Right lung (tissue), 5 donors: ENCODE results near the gene CACNA2D2. TPM values are rescaled to one million over a fixed set of nuclear protein-coding genes. Genes with fewer than 3 reads are reported as not detected.
A peak's percentile ranks its signal among the peaks of the same experiment; 100 is the strongest.

ENCODE experiments used
- DNase-seq, 2 donors: peaks; one replicate each; pipeline ENCODE4 v3.0.0-alpha.2; 2013
- polyA plus RNA-seq, 5 donors: library from polyadenylated mRNA; unstranded; fragments of 120-200 nt; gene quantifications; one replicate each; pipeline versions ENCODE4 v1.2.1 to v1.2.3, GENCODE V29; 2013; ENCODE audit warnings: inconsistent platforms in 1 of 5, low replicate concordance in 1 of 5; ENCODE audit not compliant: insufficient read length in 5 of 5, insufficient read depth in 1 of 5

CACNA2D2 gene
- polyA plus RNA-seq, 5 donors, result 11.3 to 33.6 (median 27.5) TPM

GRCh38 chr3:50467919-50468318, 35.5 kb downstream of the CACNA2D2 start:
- no peak for DNase-seq

- DNase-seq, result no peak
These were observed 37.3 kb downstream of the CACNA2D2 start for GRCh38 chr3:50466177-50466576.

GRCh38 chr3:50464569-50464968, 38.9 kb downstream of the CACNA2D2 start:
- DNase-seq, result no peak

DNA sequence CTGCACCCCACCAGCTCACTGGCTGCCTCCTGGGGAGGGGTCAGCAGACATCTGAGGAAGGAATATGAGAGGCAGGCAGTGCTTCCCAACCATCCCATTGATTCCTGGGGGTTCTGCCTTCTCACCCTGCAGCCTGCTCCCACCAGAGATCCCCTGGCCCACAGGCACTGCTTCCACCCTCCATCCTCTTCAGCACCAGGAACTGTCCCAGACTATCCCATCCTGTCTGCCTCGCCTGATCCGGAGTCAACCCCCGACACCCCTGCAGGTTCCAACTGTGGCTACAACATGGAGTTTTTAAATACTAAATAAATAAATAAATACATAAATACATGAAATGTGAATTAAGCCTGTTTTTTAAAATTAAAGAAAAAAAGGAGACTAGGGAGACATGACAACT, 43.6 kb downstream of the CACNA2D2 start:
- no peak for DNase-seq

DNA sequence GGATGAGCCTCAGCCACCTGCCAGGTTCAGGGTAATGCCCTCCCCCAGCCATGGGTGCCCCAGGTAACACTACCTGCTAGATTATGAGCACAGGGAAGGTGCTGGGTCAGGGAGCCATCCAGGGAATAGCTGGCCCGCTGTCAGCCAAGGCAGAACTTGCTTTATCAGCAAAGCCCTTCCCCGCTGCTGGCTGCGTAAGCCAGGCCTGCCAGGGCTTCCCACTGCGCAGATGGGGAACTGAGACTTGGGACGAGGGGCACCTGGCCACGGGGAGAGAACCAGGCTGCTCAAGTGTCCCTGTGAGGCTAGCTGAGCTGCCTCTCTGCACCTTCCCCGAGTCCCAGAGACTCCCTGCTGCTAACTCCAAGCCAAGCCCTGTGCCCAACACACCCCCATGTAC, 45.4 kb downstream of the CACNA2D2 start:
- no peak for DNase-seq

DNA sequence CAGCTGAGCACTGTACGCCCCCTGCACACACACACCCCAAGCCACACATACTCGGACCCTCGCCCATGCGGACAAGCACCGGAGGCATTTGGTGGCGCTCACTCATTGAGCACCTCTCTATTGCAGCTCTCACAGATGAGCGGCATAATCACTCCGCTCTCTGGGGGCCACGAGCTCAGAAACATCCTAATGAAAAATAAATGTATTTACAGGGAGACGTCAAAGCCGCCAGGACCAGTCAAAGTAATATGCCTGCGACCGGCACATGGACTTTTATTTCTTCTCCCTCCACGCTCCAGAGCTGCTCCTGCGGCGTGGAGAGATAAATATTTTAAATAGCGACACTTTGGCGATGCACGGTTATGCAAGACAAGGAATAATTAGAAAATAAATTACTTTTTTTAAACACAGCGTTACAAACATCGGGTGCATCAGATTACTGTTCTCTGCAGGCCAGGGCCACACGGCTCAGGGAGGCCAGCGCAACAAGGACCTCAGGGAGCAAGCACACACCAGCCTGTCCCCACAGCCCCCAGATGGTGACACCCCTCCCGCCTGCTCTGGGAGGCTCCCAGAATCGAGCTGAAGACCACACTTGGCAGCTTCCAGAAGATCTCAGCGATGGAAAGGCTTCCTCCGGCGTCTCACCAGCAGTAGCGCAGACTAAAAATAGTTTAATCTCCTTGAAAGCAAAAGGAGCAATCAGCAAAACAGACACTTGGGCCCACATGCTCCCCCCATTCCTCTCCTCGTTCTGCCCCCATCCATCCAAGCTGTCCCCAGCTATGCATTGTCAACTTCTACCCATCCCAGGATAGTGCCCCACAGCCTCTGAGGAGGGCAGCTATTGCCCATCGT, 48.0 kb downstream of the CACNA2D2 start:
- DNase-seq, result no peak

GRCh38 chr3:50454481-50455070, 48.9 kb downstream of the CACNA2D2 start:
- no peak for DNase-seq

GRCh38 chr3:50453907-50454306, 49.5 kb downstream of the CACNA2D2 start:
- DNase-seq, result no peak

- DNase-seq, result peak; percentile 58 to 63
These were observed 53.1 kb downstream of the CACNA2D2 start for GRCh38 chr3:50450209-50450921.

- DNase-seq, result no peak
These were observed 54.5 kb downstream of the CACNA2D2 start for GRCh38 chr3:50448752-50449539.

GRCh38 chr3:50447290-50447840, 56.1 kb downstream of the CACNA2D2 start:
- no peak for DNase-seq

DNA sequence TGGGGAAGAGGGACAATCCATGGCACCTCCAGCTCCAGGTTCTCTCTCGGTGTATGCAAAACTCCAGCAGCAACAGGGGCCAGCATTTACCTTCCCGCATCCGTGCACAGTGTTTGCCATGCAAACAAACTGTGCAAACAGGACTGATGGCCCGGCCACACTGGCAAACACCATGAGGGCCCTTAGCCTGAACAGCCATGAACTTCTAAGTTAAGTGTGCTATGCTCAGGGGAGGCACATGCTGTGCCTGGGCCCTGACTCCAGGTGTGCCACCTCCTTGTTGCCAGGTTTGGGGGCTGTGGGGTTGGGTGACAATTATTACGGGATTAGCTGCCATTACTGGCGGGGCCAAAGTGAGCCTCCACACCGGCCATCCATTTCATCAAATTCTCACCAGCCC, 57.5 kb downstream of the CACNA2D2 start:
- DNase-seq, result peak in 1 of 2 donors; percentile 48

- DNase-seq, result no peak
These were observed 58.7 kb downstream of the CACNA2D2 start for GRCh38 chr3:50444782-50445181.

GRCh38 chr3:50444213-50444612, 59.2 kb downstream of the CACNA2D2 start:
- DNase-seq, result no peak

DNA sequence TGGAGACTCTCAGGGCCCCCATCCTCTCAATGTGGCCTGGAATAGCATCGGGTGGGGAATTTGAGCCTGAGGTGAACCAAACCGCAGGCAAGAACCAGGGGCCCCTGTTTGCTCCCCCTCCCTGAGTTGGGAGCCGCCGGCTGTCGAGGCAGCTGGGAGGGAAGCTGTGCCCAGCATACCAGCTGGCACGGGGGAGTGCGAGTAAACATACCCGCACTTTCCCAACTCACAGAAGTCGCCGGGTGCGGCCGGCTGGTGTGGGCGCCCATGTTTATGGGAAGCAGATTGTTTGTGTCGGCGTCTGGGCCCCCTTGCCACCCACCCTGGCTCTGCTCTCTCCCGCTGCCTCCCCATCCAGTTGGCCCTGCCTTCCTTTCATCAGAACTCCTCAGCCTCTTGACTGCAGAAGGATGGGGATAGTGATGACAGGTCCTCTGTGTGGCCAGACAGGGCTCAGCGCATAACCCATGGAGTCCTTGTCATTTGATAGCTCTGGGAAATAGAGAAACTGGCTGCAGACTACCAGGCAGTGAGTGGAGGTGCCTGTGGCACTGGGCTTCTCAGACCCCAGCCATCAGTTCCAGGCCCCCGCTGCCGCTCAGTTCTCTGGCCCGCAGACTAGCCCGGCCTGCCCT, 60.4 kb downstream of the CACNA2D2 start:
- DNase-seq, result no peak

DNA sequence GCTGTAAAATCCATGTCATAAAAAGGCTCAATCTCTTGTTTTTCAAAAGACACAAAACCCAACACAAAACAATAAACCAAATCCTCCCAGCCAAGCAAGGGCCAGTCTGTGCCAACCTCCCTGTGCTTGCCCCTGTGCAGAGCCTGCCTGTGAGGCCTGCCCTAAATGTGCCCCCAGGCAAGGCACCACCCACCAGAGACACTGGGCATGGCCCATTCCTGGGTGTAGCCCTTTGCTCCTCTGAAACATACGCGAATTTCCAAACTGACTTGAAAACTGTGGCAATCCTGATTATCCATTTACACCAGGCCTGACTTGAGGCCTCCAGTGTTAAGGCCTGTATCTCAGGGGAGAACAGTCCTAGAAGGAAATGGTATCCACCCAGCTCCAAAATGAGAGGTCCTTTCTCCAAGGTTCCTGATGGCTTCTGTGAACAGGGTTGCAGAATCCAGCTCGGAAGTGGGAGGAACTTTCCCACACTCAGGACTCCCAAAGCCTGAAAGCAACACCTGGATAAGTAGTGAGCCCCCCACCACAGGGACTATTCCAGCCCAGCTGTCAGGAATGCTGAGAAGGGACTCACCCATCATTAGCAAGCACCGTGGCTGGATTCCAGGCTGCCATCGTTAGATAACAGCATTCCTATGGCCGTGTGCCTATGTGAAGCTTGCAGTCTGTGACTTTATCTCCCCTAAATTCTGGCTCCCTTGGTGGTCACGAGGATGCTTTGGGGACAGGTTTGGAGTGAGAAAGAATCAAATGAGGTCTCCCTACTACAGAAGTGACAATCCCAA, 61.8 kb downstream of the CACNA2D2 start:
- DNase-seq, result no peak

GRCh38 chr3:50436114-50436674, 67.2 kb downstream of the CACNA2D2 start:
- DNase-seq, result peak in 1 of 2 donors; percentile 52

DNA sequence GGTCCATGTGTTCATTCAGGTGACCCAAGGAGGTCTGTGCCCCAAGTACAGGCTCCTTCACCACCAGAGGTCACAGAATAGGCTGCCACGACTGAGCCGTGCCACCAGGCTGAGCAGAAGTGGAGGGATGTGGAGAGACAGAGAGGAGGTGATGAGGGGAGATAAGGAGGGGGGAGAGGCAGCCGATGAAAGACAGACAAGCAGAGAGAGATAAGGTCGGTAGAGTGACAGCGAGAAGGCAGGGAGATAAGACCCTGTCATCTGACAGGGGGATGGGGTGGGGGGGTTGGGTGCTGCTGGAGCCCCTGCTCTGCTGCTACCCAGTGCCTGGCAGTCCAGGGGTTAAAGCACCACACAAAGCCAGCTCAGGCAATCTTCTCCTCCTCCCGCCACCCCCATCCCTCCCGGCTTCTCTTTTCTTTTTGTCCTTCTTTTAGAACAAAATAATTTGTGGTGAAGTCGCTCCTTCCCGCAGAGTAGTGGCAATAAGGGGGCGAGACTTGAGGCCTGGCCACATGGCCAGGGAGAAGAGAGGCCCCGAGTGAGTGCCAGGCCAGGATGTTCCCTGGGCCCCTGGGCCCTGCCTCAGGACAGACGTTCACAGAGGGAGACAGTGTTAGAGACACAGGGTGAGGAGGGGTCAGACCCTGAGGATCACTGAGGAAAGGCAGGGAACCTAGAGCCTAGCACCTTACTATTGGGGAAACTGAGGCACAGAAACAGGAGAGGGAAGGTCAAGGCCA, 67.9 kb downstream of the CACNA2D2 start:
- DNase-seq, result no peak

DNA sequence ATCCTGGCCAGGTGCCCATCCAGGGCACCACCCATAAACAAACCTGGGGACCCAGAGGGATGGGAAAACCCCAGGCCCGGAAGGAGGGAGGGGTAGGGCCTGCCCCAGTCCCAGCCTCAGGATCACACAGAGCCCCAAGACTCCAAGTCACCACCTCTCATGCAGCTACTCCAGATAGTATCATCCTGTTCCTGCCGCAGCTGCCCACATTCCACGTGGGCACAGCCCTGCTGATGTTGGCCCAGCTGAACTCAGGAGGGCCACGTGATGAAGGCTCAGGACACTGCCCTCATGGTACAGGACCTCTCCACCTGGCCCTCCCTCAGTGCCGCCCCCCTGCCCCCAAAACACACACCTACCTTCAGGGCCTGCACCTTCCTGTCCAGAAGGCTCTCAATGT, 69.5 kb downstream of the CACNA2D2 start:
- no peak for DNase-seq
